GM12873 (cell line): ENCODE results near the gene PAX8.

Experiments
- CTCF ChIP-seq: IDR thresholded peaks from 2 replicates; pipeline ENCODE4 v1.5.1; 2012; ENCODE audit warnings: low read depth, mild to moderate bottlenecking, moderate library complexity, low read length, control low read depth; ENCODE audit not compliant: insufficient read depth; ENCODE audit errors: missing control alignments

The PAX8 gene

GRCh38 chr2:113217455-113218282 lies 61.1 kb downstream of the PAX8 start:
- TF ChIP-seq CTCF: no peak

GRCh38 chr2:113216891-113217454 lies 61.7 kb downstream of the PAX8 start:
- TF ChIP-seq CTCF: no peak

- no peak for TF ChIP-seq CTCF
These were observed 62.4 kb downstream of the PAX8 start for GRCh38 chr2:113216321-113216720.

- no peak for TF ChIP-seq CTCF
These were observed 63.7 kb downstream of the PAX8 start for GRCh38 chr2:113215056-113215455.

- no peak for TF ChIP-seq CTCF
These were observed 64.6 kb downstream of the PAX8 start for GRCh38 chr2:113214141-113214540.

- no peak for TF ChIP-seq CTCF
These were observed 65.4 kb downstream of the PAX8 start for GRCh38 chr2:113213061-113213930.
